GM12875 (cell line): ENCODE measurements around the gene DNAJC24.

Experiments
- H3K4me3 ChIP-seq: one replicate; pipeline ENCODE4 v1.5.1; 2011; ENCODE audit warnings: low read depth, low read length, control low read depth
- CTCF ChIP-seq: IDR thresholded peaks from 2 replicates; pipeline ENCODE4 v1.5.1; 2011; ENCODE audit warnings: low read depth, mild to moderate bottlenecking, control low read depth, inconsistent platforms, low read length, moderate library complexity, borderline replicate concordance; ENCODE audit not compliant: insufficient read depth

DNAJC24 gene

GRCh38 chr11:31445621-31446020 is 76.0 kb downstream of the DNAJC24 start:
- TF ChIP-seq CTCF = no peak

GRCh38 chr11:31449040-31449439 is 79.4 kb downstream of the DNAJC24 start:
- H3K4me3 ChIP-seq = no peak overlapping the region
- TF ChIP-seq CTCF = no peak

More at GRCh38 chr11:31445621-31446020, 76.0 kb downstream of the DNAJC24 start:
- H3K4me3 ChIP-seq = no peak overlapping the region

- TF ChIP-seq CTCF = no peak
- no peak overlapping the region for H3K4me3 ChIP-seq
These were observed 81.2 kb downstream of the DNAJC24 start for GRCh38 chr11:31450841-31451240.

GRCh38 chr11:31455177-31455576 is 85.5 kb downstream of the DNAJC24 start:
- no peak for TF ChIP-seq CTCF
- no peak overlapping the region for H3K4me3 ChIP-seq

- H3K4me3 ChIP-seq = no peak overlapping the region
- TF ChIP-seq CTCF = no peak
These were observed 94.8 kb downstream of the DNAJC24 start for GRCh38 chr11:31464436-31464835.

- no peak overlapping the region for H3K4me3 ChIP-seq
- TF ChIP-seq CTCF = no peak
These were observed 104.4 kb downstream of the DNAJC24 start for GRCh38 chr11:31474083-31474482.

GRCh38 chr11:31477528-31478222 is 108.0 kb downstream of the DNAJC24 start:
- H3K4me3 ChIP-seq = no peak overlapping the region
- no peak for TF ChIP-seq CTCF
